CD14-positive monocyte (primary cell): ENCODE measurements around the gene EPB41L2. TPM values are rescaled to one million over a fixed set of nuclear protein-coding genes. Genes with fewer than 3 reads are reported as not detected.

Experiments
- DNase-seq, 3 donors: peaks; one replicate each; pipeline ENCODE4 v3.0.0-alpha.2; 2011 to 2022
- H2AFZ ChIP-seq: 2 replicates; pipeline ENCODE4 v1.6.0; 2012; ENCODE audit warnings: mild to moderate bottlenecking, low read depth, low read length, inconsistent platforms; ENCODE audit not compliant: insufficient read depth, poor library complexity, severe bottlenecking
- H3K27ac ChIP-seq, 2 donors: 1 replicate in 1 of 2; 2 replicates in 1 of 2; pipeline ENCODE4 v1.5.1; 2012 to 2013; ENCODE audit warnings: low read length in 2 of 2, control low read depth in 1 of 2, inconsistent platforms in 1 of 2, low read depth in 1 of 2, mild to moderate bottlenecking in 1 of 2
- H3K27me3 ChIP-seq, 2 donors: one replicate each; pipeline versions ENCODE4 v1.6.0 to v1.6.1; 2011 to 2013; ENCODE audit warnings: low read length in 2 of 2; ENCODE audit not compliant: control insufficient read depth in 2 of 2, insufficient read depth in 2 of 2
- H3K36me3 ChIP-seq, 2 donors: replicated peaks in 1 of 2; 1 replicate in 1 of 2; 2 replicates in 1 of 2; pipeline versions ENCODE4 v1.5.1 to v1.6.1; 2012 to 2013; ENCODE audit warnings: low read length in 2 of 2, control low read depth in 1 of 2, inconsistent platforms in 1 of 2, mild to moderate bottlenecking in 1 of 2; ENCODE audit not compliant: insufficient read depth in 2 of 2, control insufficient read depth in 1 of 2
- H3K4me1 ChIP-seq, 2 donors: 1 replicate in 1 of 2; 2 replicates in 1 of 2; pipeline versions ENCODE4 v1.5.1 to v1.6.1; 2012 to 2013; ENCODE audit warnings: low read length in 2 of 2, control low read depth in 1 of 2, inconsistent platforms in 1 of 2, mild to moderate bottlenecking in 1 of 2, moderate library complexity in 1 of 2; ENCODE audit not compliant: insufficient read depth in 2 of 2, control insufficient read depth in 1 of 2
- H3K4me2 ChIP-seq: replicated peaks from 2 replicates; pipeline ENCODE3; 2012; ENCODE audit warnings: low read length, moderate library complexity, mild to moderate bottlenecking; ENCODE audit not compliant: poor library complexity, severe bottlenecking; ENCODE audit errors: extremely low read depth
- H3K4me3 ChIP-seq, 3 experiments: fragments of 200-600 bp in 1 of 3; sonication (generic) in 1 of 3; replicated peaks in 1 of 3; 1 replicate in 2 of 3; 2 replicates in 1 of 3; pipeline ENCODE4 v1.5.1; 2011 to 2013; ENCODE audit warnings: low read length in 3 of 3, mild to moderate bottlenecking in 3 of 3, control low read depth in 2 of 3, low read depth in 2 of 3, inconsistent platforms in 1 of 3, moderate library complexity in 1 of 3
- H3K79me2 ChIP-seq: 2 replicates; pipeline ENCODE4 v1.6.0; 2012; ENCODE audit warnings: mild to moderate bottlenecking, control low read depth, inconsistent platforms, low read length, moderate library complexity; ENCODE audit not compliant: insufficient read depth
- H3K9ac ChIP-seq: 2 replicates; pipeline ENCODE4 v1.6.0; 2017; ENCODE audit warnings: low read length, mild to moderate bottlenecking; ENCODE audit not compliant: insufficient read depth, poor library complexity, severe bottlenecking
- H3K9me3 ChIP-seq, 2 donors: replicated peaks in 1 of 2; 1 replicate in 1 of 2; 2 replicates in 1 of 2; pipeline versions ENCODE4 v1.5.1 to v1.6.1; 2012 to 2013; ENCODE audit warnings: low read length in 2 of 2, control low read depth in 1 of 2; ENCODE audit not compliant: control insufficient read depth in 1 of 2, insufficient read depth in 1 of 2
- H4K20me1 ChIP-seq: 2 replicates; pipeline ENCODE4 v1.6.0; 2012; ENCODE audit warnings: mild to moderate bottlenecking, low read length, control low read depth, moderate library complexity; ENCODE audit not compliant: insufficient read depth
- H3K27ac Mint-ChIP-seq, 7 donors: one replicate each; pipeline ENCODE4 v1.8.0; 2020; ENCODE audit warnings: mild to moderate bottlenecking in 7 of 7, mixed read lengths in 7 of 7, moderate library complexity in 6 of 7, inconsistent platforms in 2 of 7
- H3K27me3 Mint-ChIP-seq, 3 donors: one replicate each; pipeline ENCODE4 v1.8.0; 2021 to 2022; ENCODE audit warnings: low read depth in 3 of 3, mild to moderate bottlenecking in 3 of 3, mixed read lengths in 3 of 3, moderate library complexity in 3 of 3, inconsistent platforms in 1 of 3
- H3K36me3 Mint-ChIP-seq, 2 donors: one replicate each; pipeline ENCODE4 v1.8.0; 2020; ENCODE audit warnings: mixed read lengths in 2 of 2, inconsistent platforms in 1 of 2, mild to moderate bottlenecking in 1 of 2
- H3K4me1 Mint-ChIP-seq: one replicate; pipeline ENCODE4 v1.8.0; 2020; ENCODE audit warnings: mild to moderate bottlenecking, mixed read lengths
- H3K4me3 Mint-ChIP-seq, 2 donors: one replicate each; pipeline ENCODE4 v1.8.0; 2020; ENCODE audit warnings: mild to moderate bottlenecking in 2 of 2, mixed read lengths in 2 of 2, moderate library complexity in 1 of 2
- H3K9me3 Mint-ChIP-seq, 7 donors: one replicate each; pipeline ENCODE4 v1.8.0; 2020 to 2022; ENCODE audit warnings: mixed read lengths in 7 of 7, mild to moderate bottlenecking in 6 of 7, moderate library complexity in 6 of 7, inconsistent platforms in 2 of 7
- WGBS: methylation state at CpG from one replicate; pipeline ENCODE4 v1.1.5; 2013; ENCODE audit warnings: missing lambda C conversion rate; ENCODE audit not compliant: insufficient coverage; 5-methylcytosine and 5-hydroxymethylcytosine counted together
- intact Hi-C, 2 donors: fragments of 100-400 bp; cut with micrococcal nuclease; formaldehyde crosslinking; loops; one replicate each; pipeline versions ENCODE4 v1.15.0 to v1.15.1; 2023
- polyA plus RNA-seq, 3 donors: library from polyadenylated mRNA; depleted of rRNA in 1 of 3; unstranded in 2 of 3; stranded (reverse) in 1 of 3; fragments of 300-500 nt in 2 of 3; fragments of >200 nt in 1 of 3; fragmentation: Illumina TruSeq in 2 of 3; gene quantifications; 1 replicate in 2 of 3; 2 replicates in 1 of 3; pipeline ENCODE4 v1.2.3, GENCODE V29; 2012 to 2021
- TF ChIP-seq, protein P1 (sequence below): fragments of 200-600 bp; IDR thresholded peaks from one replicate; pipeline ENCODE4 v1.8.0; 2022; ENCODE audit warnings: antibody characterized with exemption, mild to moderate bottlenecking

Gene EPB41L2
- polyA plus RNA-seq, 3 donors = 3.4 to 7.2 (median 4.6) TPM

DNA sequence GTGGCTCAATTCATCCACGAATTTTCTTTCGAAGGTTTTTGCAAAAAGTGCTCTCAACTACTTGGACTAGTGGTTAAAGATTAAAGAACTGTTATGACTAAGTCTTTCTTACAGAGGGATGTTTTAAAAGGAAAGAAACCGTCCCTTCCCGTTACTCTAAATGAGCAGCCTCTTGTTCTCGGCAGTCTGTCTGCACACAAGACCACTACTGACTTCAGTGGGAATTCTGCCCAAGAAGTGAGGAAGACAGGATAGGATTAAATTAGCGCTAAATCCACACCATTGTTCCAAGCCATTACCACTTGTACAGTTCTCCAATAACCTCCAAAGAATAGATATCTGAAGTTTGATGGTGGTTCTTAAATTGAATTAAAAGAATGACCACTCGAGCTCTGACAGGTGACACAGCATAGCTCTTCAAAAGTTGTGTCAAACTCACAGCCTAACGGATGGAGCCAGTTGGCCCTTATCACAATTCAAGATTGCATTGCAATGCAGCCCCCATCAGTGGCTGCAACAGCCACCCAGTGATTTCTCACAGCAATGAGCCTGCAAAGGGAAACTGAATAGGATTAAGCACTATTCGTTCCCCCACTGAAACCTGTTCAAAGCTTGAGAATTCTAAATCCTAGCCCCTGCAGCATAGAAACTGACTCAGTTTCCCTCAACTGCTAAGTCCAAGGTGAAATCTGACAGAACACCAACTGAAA, 1.8 kb downstream of the EPB41L2 start:
- WGBS = 61% methylated on average over 4 of the region's 9 CpGs
- Histone ChIP-seq H3K79me2 (peaks cover 6% of the 10 kb centered on the region), H3K36me3 (no peaks in the 10 kb centered on the region), H4K20me1 (no peaks in the 10 kb centered on the region), H2AFZ (no peak overlapping the region), H3K4me2 (peak overlapping the region; percentile 93), H3K9ac (no peak overlapping the region), H3K4me3 (peak overlapping the region in 2 of 3 experiments; percentile 88 to 89), H3K27me3 (peaks cover 5 to 9% of the 10 kb centered on the region in 2 donors), H3K4me1 (peaks cover 15 to 21% of the 10 kb centered on the region in 2 donors), H3K9me3 (peaks cover 0 to 3% of the 10 kb centered on the region in 2 donors), H3K27ac (no peak overlapping the region)
- H3K27ac Mint-ChIP-seq = no peak overlapping the region
- TF ChIP-seq, protein P1, sequence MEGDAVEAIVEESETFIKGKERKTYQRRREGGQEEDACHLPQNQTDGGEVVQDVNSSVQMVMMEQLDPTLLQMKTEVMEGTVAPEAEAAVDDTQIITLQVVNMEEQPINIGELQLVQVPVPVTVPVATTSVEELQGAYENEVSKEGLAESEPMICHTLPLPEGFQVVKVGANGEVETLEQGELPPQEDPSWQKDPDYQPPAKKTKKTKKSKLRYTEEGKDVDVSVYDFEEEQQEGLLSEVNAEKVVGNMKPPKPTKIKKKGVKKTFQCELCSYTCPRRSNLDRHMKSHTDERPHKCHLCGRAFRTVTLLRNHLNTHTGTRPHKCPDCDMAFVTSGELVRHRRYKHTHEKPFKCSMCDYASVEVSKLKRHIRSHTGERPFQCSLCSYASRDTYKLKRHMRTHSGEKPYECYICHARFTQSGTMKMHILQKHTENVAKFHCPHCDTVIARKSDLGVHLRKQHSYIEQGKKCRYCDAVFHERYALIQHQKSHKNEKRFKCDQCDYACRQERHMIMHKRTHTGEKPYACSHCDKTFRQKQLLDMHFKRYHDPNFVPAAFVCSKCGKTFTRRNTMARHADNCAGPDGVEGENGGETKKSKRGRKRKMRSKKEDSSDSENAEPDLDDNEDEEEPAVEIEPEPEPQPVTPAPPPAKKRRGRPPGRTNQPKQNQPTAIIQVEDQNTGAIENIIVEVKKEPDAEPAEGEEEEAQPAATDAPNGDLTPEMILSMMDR = no peak
- peaks cover 0 to 3% of the 10 kb centered on the region in 2 donors for H3K36me3 Mint-ChIP-seq
- peak overlapping the region; percentile 82 to 92 for H3K4me3 Mint-ChIP-seq
- H3K9me3 Mint-ChIP-seq = peaks cover 5 to 17% (median 9%) of the 10 kb centered on the region in 7 donors
- peaks cover 19% of the 10 kb centered on the region for H3K4me1 Mint-ChIP-seq
- intact Hi-C loops = no loop called here
- peaks cover 2 to 20% (median 13%) of the 10 kb centered on the region in 3 donors for H3K27me3 Mint-ChIP-seq
- DNase-seq = no peak

DNA sequence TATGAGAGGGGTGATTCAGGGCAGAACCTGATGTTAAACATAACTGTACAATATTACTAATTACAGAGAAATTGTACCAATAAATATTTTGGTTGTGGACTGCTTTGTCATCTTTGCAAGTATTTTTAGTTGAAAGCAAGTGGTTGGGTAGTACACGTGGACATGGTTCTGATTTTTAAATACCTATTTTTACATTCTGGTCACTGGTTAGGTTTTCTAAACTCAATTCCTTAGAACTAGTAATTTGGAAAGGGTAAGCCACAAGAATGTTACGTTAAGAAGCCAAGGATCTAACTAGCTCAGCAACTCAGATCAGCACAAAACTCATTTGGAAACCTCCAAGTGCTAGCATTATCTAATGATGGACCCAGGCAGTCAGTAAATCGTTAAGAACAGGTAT, 2.7 kb downstream of the EPB41L2 start:
- Mint-ChIP-seq H3K9me3 (peaks cover 6 to 24% (median 9%) of the 10 kb centered on the region in 7 donors), H3K36me3 (peaks cover 0 to 3% of the 10 kb centered on the region in 2 donors), H3K27me3 (peaks cover 2 to 20% (median 13%) of the 10 kb centered on the region in 3 donors), H3K27ac (no peak overlapping the region), H3K4me1 (peaks cover 19% of the 10 kb centered on the region), H3K4me3 (no peak overlapping the region)
- no peaks in the 10 kb centered on the region for H4K20me1 ChIP-seq
- peaks cover 5 to 9% of the 10 kb centered on the region in 2 donors for H3K27me3 ChIP-seq
- H3K9me3 ChIP-seq = peaks cover 6 to 7% of the 10 kb centered on the region in 2 donors
- TF ChIP-seq, protein P1 = no peak
- H2AFZ ChIP-seq = no peak overlapping the region
- no peaks in the 10 kb centered on the region for H3K36me3 ChIP-seq
- H3K4me2 ChIP-seq = no peak overlapping the region
- no peak overlapping the region for H3K27ac ChIP-seq
- no CpG with 5 or more reads among the region's 3 CpGs for WGBS
- H3K79me2 ChIP-seq = peaks cover 6% of the 10 kb centered on the region
- intact Hi-C loops = no loop called here
- no peak for DNase-seq
- peaks cover 15 to 21% of the 10 kb centered on the region in 2 donors for H3K4me1 ChIP-seq
- no peak overlapping the region for H3K4me3 ChIP-seq
- no peak overlapping the region for H3K9ac ChIP-seq
